Measurements from ENCODE around the gene SKIDA1. TPM values are rescaled to one million over a fixed set of nuclear protein-coding genes. Genes with fewer than 3 reads are reported as not detected.

SKIDA1 gene
- total and polyA plus RNA-seq, 8 donors, result under 0.01 to 2.7 (median 0.45) TPM; not detected in 1

DNA sequence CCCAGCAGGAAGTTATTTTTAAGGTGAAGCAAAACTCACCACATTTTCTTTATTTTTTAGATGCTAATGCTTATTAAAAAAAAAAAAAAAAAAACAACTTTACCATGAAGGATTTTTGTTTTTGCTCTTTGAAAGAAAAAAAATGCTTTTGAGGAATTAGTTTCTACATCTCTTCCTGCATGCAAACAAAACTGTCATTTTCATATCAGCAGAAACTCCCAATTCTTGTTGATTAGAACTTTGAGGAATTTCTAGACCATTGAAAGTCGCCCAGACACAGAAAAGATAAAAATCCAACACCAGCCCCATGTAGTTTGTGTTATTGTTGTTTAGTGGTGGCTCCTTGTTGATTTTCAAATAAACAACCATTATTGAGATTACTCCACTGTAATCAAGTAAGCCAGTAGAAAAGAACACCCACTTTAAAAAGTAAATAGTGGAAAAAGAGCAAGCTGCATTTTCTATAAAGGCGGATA lies 14.3 kb downstream of the SKIDA1 start:
- no peaks in the 10 kb centered on the region for H3K36me3 ChIP-seq
- intact Hi-C loops (cut with DNase I; ENCODE audit: low total_unique reads), result no loop called here
- WGBS, 5 donors, result 78 to 87% (median 84%) methylated on average over 2 of the region's 2 CpGs
- H3K9me3 ChIP-seq, result no peaks in the 10 kb centered on the region
- H3K4me1 ChIP-seq, result peaks cover 0 to 32% (median 10%) of the 10 kb centered on the region in 4 donors
- TF ChIP-seq, protein P1, sequence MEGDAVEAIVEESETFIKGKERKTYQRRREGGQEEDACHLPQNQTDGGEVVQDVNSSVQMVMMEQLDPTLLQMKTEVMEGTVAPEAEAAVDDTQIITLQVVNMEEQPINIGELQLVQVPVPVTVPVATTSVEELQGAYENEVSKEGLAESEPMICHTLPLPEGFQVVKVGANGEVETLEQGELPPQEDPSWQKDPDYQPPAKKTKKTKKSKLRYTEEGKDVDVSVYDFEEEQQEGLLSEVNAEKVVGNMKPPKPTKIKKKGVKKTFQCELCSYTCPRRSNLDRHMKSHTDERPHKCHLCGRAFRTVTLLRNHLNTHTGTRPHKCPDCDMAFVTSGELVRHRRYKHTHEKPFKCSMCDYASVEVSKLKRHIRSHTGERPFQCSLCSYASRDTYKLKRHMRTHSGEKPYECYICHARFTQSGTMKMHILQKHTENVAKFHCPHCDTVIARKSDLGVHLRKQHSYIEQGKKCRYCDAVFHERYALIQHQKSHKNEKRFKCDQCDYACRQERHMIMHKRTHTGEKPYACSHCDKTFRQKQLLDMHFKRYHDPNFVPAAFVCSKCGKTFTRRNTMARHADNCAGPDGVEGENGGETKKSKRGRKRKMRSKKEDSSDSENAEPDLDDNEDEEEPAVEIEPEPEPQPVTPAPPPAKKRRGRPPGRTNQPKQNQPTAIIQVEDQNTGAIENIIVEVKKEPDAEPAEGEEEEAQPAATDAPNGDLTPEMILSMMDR (IDR thresholded peaks at IDR 0.05), result no peak
- TF ChIP-seq EP300 (IDR thresholded peaks at IDR 0.05) (no peak), POLR2A (IDR thresholded peaks at IDR 0.05) (no peak), POLR2AphosphoS5 (IDR thresholded peaks at IDR 0.05) (no peak)
- no peak for DNase-seq
- no peak overlapping the region for H3K27ac ChIP-seq
- H3K4me3 ChIP-seq, result no peak overlapping the region
- peaks cover 0 to 56% (median 39%) of the 10 kb centered on the region in 3 donors for H3K27me3 ChIP-seq

DNA sequence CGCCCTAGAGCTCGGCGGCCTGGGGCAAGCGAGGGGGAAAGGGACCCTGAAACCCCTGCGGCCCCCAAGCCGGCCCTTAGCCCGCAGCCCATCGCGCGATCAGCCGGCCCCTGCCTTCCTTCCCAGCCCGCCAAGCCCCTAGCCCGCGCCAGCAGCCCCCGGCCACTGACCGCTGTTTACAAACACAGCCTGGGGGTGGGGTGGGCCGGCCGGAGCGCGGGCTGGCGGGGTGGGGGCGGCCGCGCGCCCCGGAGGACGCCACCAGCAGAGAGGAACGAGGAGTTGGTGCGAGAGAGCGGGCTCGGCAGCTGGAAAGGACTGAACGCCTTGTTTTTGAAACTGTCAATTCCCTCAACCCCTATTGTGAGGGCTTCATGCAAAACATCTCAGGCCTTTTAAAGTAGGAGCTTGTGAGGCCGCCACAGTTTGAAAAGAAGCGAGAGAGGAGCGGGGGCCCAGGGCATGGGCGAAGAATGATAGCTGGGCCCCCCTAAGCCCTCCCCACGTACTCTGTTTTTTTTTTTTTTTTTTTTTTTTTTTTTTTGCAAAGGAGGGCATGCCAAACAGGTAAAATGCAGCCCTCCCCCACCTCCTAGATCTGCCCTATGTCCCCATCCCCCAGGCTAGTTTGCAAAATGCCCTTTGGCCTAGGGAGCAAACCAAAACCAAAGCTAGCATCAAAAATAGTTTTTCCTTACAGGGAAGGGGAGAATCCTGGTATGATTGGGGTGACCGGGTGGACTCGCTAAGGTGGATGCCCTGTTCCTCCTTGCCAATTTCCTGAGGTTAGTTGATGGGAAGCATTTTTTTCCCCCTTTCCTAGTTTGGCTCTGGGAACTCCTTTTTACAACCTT lies 15.0 kb downstream of the SKIDA1 start:
- Histone ChIP-seq H3K4me1 (peaks cover 0 to 26% (median 4%) of the 10 kb centered on the region in 4 donors), H3K9me3 (no peaks in the 10 kb centered on the region), H3K27me3 (peaks cover 0 to 49% (median 33%) of the 10 kb centered on the region in 3 donors), H3K4me3 (peak overlapping the region; percentile 37 to 45 (median 42)), H3K36me3 (no peaks in the 10 kb centered on the region), H3K27ac (peak overlapping the region in 4 of 5 donors; percentile 41 to 78 (median 66))
- DNase-seq, result peak in 1 of 2 donors; percentile 71
- intact Hi-C loops (cut with DNase I; ENCODE audit: low total_unique reads), result no loop called here
- WGBS, 5 donors, result 20 to 50% (median 35%) methylated on average over 26 to 39 of the region's 39 CpGs
- no peak for TF ChIP-seq EP300 (IDR thresholded peaks at IDR 0.05)
- TF ChIP-seq, protein P1 (IDR thresholded peaks at IDR 0.05), result no peak
- no peak for TF ChIP-seq POLR2A (IDR thresholded peaks at IDR 0.05)
- TF ChIP-seq POLR2AphosphoS5 (IDR thresholded peaks at IDR 0.05), result no peak

DNA sequence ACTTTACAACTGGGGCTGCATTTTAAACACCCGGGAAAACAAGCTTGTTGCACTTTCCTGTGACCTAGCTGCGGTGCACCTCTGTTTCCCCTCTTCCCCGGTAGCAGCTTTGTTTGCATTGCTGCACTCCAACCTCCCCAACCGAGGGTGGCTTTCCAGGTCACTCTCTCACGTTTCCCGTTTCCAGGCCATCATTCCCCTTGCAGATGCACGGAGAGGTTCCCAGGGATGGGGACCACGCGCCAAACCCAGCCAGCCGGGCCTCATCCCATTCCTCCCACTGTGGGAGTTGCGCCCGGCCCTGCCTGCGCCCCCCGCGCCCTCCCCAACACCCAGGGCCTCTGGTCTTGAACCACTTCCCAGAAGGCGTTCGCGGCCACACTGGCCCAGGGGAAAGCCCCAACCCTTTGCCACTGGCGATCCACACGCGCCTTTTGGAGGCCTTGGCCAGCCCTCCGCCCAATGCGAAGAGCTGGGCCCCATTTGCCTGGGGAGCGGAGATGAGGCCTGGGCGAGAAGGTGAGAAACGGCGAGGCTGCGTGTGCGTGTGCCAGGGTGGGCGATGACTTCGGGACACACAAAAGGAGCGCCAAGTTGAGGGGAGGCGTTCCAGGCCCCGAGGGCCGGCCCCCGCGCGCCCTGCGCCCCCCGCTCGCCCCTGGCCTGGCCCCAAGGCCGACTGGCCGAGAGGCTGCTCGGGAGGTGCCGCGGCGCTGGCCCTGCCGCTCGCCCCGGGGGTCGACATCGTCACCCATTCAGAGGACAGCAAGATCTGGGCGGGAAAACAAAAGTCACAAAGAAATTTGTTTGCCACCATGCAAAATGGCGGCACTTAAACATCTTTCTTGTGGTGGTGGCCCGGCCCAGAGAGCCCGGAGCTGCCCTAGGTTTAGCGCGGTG lies 15.9 kb downstream of the SKIDA1 start:
- DNase-seq, result peak in 1 of 2 donors; percentile 56
- H3K4me1 ChIP-seq, result peaks cover 0 to 17% (median 4%) of the 10 kb centered on the region in 4 donors
- H3K4me3 ChIP-seq, result peak overlapping the region; percentile 37 to 45 (median 42)
- no peaks in the 10 kb centered on the region for H3K9me3 ChIP-seq
- no peak for TF ChIP-seq EP300 (IDR thresholded peaks at IDR 0.05)
- TF ChIP-seq POLR2A (IDR thresholded peaks at IDR 0.05), result no peak
- TF ChIP-seq, protein P1 (IDR thresholded peaks at IDR 0.05), result no peak
- TF ChIP-seq POLR2AphosphoS5 (IDR thresholded peaks at IDR 0.05), result no peak
- peaks cover 0 to 40% (median 27%) of the 10 kb centered on the region in 3 donors for H3K27me3 ChIP-seq
- H3K27ac ChIP-seq, result peak overlapping the region in 4 of 5 donors; percentile 41 to 78 (median 66)
- intact Hi-C loops (cut with DNase I; ENCODE audit: low total_unique reads), result no loop called here
- WGBS, 5 donors, result 70 to 76% (median 73%) methylated on average over 51 to 58 of the region's 58 CpGs
- H3K36me3 ChIP-seq, result no peaks in the 10 kb centered on the region

Measured in stomach (tissue), 9 donors.